C4-2B (cell line): ENCODE data around the gene PTGER1.

Experiments used
- H3K27ac ChIP-seq: fragments of 450-650 bp; 2 replicates; pipeline ENCODE4 v1.5.1; 2017
- ZFX ChIP-seq: fragments of 450-650 bp; IDR thresholded peaks from 2 replicates; pipeline ENCODE4 v1.6.1; 2017
- TF ChIP-seq, protein P1 (sequence below): fragments of 450-650 bp; conservative IDR thresholded peaks from 2 replicates; pipeline ENCODE4 v1.5.1; 2017; ENCODE audit warnings: mild to moderate bottlenecking

Gene PTGER1

DNA sequence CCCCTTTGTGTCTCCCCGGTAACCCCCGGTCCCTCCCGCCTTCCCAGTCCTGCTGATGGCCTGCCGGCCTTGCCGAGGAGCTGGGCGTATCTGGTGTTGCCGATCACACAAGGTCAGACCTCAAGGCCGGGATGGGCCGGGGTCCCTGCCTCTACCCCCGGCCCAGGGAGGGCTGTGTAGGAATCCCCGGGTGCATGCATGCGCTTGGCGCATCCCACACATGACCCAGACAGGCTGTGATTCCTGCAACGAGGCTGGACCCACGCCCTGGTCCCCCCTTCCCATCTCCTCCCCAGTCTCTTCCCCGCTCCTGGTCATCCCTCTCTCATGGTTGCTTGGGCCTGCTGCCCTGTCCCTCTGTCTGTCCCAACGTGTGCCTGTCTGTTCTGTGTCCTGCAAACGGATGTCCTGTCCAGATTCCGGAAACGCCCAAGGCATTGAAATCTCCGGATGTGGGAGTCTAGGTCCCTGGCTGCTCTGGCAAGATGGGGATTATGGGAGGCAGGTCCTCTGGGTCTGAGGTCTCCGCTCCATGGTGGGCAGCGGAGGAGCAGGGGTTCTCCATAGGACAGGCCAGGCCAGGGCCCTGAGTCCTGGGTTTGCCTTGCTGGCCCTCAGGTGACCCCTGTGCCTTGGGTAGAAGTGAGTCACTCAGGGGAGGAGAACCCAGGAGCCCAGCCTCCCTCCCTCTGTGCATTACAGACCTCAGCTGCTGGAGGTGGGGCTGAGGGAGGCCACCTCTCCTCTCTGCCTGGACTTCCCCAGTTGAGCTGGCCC, 40.4 kb downstream of the PTGER1 start:
- H3K27ac ChIP-seq: peak overlapping the region; percentile 88; the same call in 1 of the 2 replicates

DNA sequence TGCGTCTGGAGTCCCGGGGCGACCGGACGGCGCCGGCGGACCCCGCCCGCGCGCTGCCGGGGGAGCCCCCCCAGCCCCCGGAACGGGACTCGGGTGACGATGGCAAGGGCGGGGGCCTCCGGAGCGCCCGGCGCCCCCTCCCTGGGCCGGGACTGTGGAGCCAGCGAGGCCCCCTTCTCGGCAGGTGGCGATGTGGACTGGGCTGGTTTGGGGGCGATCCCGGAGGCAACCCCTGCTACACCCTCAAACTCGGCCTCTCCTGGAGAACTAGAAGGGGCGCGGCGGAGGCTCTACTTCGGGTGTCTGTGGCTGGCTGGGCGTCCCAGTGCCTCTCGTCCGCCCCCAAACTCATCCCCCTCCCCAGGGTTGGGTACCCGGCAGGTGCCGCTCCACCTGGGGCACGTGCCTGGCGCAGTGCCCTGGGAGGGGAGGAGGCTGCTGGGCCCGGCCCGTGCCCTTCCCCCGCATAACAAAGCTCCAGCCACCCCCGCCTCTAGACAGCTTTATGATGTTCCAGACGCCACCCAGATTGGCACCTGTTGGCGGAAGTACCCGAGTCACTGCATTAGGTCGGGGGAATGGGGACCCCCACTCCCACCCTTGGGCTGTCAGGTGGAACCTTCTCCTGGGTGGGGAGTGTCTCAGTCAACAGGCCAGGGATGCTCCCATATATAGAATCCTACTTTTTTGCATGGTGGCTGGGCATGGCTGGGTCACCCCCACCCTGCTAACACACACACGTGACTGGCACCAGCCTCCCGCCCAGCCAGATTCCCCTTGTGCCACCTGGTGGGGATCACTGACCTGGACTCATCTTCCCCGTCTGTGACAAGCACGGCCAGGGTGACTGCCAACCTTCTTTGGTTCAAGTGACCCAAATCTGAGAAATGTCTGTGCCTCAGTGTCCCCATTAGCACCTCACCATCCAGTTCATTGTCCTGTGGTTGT, 41.3 kb downstream of the PTGER1 start:
- peak overlapping the region; percentile 88 for H3K27ac ChIP-seq
- TF ChIP-seq ZFX: peak; percentile 58; the same call in 1 of the 2 replicates
- TF ChIP-seq, protein P1, sequence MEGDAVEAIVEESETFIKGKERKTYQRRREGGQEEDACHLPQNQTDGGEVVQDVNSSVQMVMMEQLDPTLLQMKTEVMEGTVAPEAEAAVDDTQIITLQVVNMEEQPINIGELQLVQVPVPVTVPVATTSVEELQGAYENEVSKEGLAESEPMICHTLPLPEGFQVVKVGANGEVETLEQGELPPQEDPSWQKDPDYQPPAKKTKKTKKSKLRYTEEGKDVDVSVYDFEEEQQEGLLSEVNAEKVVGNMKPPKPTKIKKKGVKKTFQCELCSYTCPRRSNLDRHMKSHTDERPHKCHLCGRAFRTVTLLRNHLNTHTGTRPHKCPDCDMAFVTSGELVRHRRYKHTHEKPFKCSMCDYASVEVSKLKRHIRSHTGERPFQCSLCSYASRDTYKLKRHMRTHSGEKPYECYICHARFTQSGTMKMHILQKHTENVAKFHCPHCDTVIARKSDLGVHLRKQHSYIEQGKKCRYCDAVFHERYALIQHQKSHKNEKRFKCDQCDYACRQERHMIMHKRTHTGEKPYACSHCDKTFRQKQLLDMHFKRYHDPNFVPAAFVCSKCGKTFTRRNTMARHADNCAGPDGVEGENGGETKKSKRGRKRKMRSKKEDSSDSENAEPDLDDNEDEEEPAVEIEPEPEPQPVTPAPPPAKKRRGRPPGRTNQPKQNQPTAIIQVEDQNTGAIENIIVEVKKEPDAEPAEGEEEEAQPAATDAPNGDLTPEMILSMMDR: no peak

More for the DNA sequence above, 40.4 kb downstream of the PTGER1 start:
- TF ChIP-seq, protein P1: no peak
- no peak for TF ChIP-seq ZFX

DNA sequence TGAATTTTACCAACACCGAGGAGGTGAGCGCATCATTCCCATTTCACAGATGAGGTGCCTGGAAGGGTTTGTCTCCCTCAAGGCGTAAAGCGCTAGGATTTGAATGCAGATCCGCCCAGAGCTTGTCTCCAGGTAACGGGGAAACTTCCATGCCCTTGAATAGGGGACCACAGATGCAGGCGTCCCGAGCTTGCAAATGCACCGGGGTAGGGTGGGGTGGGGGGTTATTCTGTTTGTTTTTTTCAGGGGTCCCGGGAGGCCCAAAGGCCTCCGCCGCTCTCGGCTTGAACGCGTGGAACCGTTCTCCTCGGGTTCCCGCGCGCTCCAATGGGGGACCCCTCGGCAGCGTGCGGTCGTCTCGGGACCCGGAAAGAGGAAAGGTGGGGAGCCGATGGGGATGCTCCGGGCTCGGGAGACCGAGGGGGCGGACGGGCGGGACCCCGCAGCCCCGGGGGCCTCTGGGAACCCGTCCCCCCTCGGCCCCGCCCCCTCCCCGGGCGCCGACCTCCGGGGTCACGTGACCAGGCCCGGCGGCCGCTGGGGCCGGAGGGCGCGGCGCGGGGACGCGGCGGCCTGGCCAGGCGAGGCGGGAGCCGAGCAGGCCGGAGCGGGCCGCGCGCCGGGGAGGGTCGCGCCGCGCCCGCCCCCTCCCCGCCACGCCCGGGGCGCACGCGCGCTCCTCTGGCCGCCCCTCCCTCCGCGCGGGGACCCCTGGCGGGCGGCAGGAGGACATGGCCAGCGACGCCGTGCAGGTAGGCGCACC, 42.2 kb downstream of the PTGER1 start, which contains the start of gene PKN1:
PKN1 (plus strand) TSS at position 516 of the 763 bp plus-strand sequence; CDS start at position 732, 216 bp downstream.
- H3K27ac ChIP-seq: peak within 1 kb of the TSS; percentile 88
- TF ChIP-seq ZFX: peak; percentile 86
- TF ChIP-seq, protein P1: no peak

DNA sequence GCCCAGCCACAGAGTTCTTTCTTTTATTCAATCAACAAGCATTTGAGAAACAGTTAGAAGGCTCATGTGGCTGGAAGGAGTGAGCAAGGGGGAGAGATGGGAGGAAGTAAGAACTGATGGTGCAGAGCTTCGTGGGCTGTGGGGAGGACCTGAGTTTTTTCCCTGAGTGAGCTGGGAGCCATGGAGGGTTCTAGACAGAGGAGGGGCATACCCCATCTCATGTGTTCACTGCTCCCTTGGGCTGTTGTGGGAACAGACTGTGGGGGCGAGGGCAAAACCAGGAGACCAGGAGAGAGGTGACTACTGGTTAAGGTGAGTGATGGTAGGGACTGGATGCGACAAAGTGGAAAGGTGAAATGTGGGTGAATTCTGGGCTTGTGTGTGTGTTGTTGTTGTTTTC, 44.4 kb downstream of the PTGER1 start:
- no peak for TF ChIP-seq ZFX
- TF ChIP-seq, protein P1: no peak
- no peak overlapping the region for H3K27ac ChIP-seq

DNA sequence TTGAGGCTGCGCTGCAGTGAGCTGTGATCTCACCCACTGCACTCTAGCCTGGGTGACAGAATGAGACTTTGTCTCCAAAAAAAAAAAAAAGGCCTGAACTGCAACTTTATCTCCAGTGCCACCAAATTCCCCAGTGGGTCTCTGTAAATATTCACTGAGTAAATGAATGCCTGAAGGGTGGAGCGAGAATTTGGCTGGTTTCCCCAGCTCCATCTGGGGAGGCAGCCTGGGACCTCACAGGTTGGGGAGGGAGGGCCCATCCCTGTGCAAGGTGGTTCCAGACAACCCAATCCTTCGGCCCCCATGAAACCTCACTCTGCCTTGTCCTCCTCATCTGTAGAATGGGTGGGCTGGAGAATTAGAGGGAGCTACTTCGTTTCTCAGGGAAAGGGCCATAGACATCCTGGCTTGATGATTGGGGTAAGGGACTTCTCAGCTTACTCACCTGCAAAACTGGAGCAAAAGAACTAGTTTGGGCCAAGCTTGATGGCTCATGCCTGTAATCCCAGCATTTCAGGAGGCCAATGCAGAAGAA, 46.2 kb downstream of the PTGER1 start:
- H3K27ac ChIP-seq: no peak overlapping the region
- no peak for TF ChIP-seq ZFX
- TF ChIP-seq, protein P1: no peak

DNA sequence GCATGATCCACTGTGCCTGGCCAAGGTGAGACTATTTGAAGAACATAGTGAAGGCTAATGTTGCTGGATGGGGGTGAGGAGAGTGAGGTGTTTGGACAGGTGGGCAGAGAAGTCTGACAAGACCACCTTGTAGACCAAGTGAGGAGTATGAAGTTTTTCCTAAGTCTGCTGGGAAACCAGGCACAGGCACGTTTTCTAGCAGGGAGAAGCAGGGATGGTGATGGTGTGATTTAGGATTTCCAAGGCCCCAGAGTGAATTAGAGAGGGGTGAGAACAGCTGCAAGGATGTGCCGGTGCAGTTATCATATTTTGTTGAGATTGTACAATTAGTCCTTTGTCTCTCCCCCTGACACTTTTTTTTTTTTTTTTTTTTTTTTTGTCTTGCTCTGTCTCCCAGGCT, 47.7 kb downstream of the PTGER1 start:
- H3K27ac ChIP-seq: no peak overlapping the region
- TF ChIP-seq ZFX: no peak
- TF ChIP-seq, protein P1: no peak
